Panc1 (cell line): ENCODE results near the gene IL17B.

Source experiments
- CTCF ChIP-seq: fragments of 450-650 bp; IDR thresholded peaks from 2 replicates; pipeline ENCODE4 v1.5.1; 2017; ENCODE audit warnings: mild to moderate bottlenecking
- POLR2AphosphoS5 ChIP-seq: IDR thresholded peaks from 2 replicates; pipeline ENCODE4 v1.6.1; 2012; ENCODE audit warnings: mild to moderate bottlenecking, low read depth, low read length, moderate library complexity
- SIN3A ChIP-seq: IDR thresholded peaks from 2 replicates; pipeline ENCODE4 v1.6.1; 2012; ENCODE audit warnings: low read depth, mild to moderate bottlenecking, low read length, moderate library complexity, borderline replicate concordance; ENCODE audit not compliant: insufficient read depth
- TCF7L2 ChIP-seq: IDR thresholded peaks from 2 replicates; pipeline ENCODE4 v1.6.1; 2011; ENCODE audit warnings: mild to moderate bottlenecking, low read depth, low read length, inconsistent platforms
- TF ChIP-seq, protein P1 (sequence below), 2 experiments: IDR thresholded peaks; 2 replicates each; pipeline ENCODE4 v1.6.1; 2011 to 2012; ENCODE audit warnings: low read depth in 2 of 2, control low read depth in 1 of 2, low read length in 1 of 2, mild to moderate bottlenecking in 1 of 2, moderate library complexity in 1 of 2; ENCODE audit not compliant: insufficient read depth in 1 of 2

- TF ChIP-seq CTCF (no peak), POLR2AphosphoS5 (no peak), TCF7L2 (no peak), SIN3A (no peak)
- TF ChIP-seq, protein P1, sequence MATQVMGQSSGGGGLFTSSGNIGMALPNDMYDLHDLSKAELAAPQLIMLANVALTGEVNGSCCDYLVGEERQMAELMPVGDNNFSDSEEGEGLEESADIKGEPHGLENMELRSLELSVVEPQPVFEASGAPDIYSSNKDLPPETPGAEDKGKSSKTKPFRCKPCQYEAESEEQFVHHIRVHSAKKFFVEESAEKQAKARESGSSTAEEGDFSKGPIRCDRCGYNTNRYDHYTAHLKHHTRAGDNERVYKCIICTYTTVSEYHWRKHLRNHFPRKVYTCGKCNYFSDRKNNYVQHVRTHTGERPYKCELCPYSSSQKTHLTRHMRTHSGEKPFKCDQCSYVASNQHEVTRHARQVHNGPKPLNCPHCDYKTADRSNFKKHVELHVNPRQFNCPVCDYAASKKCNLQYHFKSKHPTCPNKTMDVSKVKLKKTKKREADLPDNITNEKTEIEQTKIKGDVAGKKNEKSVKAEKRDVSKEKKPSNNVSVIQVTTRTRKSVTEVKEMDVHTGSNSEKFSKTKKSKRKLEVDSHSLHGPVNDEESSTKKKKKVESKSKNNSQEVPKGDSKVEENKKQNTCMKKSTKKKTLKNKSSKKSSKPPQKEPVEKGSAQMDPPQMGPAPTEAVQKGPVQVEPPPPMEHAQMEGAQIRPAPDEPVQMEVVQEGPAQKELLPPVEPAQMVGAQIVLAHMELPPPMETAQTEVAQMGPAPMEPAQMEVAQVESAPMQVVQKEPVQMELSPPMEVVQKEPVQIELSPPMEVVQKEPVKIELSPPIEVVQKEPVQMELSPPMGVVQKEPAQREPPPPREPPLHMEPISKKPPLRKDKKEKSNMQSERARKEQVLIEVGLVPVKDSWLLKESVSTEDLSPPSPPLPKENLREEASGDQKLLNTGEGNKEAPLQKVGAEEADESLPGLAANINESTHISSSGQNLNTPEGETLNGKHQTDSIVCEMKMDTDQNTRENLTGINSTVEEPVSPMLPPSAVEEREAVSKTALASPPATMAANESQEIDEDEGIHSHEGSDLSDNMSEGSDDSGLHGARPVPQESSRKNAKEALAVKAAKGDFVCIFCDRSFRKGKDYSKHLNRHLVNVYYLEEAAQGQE (IDR thresholded peaks at IDR 0.05; ENCODE audit: insufficient read depth in 1 of 2, low read depth in 2 of 2, low read length in 1 of 2), result no peak
Measured at GRCh38 chr5:149413477-149414210, 34.6 kb upstream of the IL17B start.
